ENCODE measurements around the gene EXOC1L.
"Not testable (repeated sequence)": the region's sequence is repeated elsewhere in the genome, so short reads cannot be mapped to it uniquely, and the experiment has no call there.

The EXOC1L gene

DNA sequence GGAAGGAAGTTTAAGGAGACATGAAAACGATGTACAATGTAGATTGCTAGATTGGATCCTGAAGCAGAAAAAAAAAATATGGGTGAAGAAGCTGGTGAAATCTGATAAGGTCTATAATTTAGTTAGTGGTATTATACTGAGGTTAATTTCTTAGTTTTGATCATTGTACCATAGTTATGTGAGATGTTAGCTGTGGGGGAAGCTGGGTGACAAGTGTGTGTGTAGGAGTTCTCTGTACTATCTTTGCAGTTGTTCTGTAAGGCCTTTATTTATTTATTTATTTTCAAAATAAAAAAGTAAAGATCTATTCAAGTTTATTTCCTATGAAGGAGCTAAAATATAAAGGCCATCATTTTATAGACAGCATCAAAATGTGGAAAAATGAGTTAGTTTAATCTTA lies 21.4 kb downstream of the EXOC1L start:
- Histone ChIP-seq H3K27ac (ENCODE audit: low read depth, low read length) (no peak overlapping the region), H3K4me1 (ENCODE audit: control insufficient read depth, insufficient read depth, low read length) (no peaks in the 10 kb centered on the region), H3K9ac (ENCODE audit: low read length) (no peak overlapping the region), H3K4me3 (ENCODE audit: low read length) (no peak overlapping the region), H3K36me3 (ENCODE audit: control insufficient read depth, insufficient read depth, low read length) (no peaks in the 10 kb centered on the region), H3K27me3 (ENCODE audit: control insufficient read depth, insufficient read depth, low read length) (no peaks in the 10 kb centered on the region)

DNA sequence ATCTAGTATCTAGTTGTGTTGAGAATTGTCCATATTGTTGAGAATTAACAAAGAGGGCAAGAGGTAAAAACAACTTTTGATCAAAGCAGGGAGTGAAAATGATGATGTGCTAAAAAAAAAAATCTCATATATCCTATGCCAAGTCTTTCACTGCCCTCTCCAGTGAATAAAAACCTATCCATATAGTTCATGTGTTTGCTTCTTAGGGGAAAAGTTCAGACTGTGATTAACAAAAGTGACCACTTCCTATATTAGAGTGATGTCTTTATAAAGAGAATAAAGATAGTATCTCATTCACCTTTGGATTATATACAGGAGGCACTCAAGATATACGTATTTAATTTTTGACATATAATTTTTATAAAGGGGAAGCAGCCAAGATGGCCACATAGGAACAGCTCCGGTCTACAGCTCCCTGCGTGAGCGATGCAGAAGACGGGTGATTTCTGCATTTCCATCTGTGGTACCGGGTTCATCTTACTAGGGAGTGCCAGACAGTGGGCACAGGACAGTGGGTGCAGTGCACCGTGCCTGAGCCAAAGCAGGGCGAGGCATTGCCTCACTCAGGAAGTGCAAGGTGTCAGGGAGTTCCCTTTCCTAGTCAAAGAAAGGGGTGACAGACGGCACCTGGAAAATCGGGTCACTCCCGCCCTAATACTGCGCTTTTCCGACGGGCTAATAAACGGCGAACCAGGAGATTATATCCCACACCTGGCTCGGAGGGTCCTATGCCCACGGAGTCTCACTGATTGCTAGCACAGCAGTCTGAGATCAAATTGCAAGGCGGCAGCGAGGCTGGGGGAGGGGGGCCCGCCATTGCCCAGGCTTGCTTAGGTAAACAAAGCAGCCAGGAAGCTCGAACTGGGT lies 22.0 kb downstream of the EXOC1L start:
- H3K36me3 ChIP-seq (ENCODE audit: control insufficient read depth, insufficient read depth, low read length); H3K4me1 ChIP-seq (ENCODE audit: control insufficient read depth, insufficient read depth, low read length); H3K27ac ChIP-seq (ENCODE audit: low read depth, low read length); H3K27me3 ChIP-seq (ENCODE audit: control insufficient read depth, insufficient read depth, low read length); H3K4me3 ChIP-seq (ENCODE audit: low read length); H3K9ac ChIP-seq (ENCODE audit: low read length): not testable (repeated sequence)

DNA sequence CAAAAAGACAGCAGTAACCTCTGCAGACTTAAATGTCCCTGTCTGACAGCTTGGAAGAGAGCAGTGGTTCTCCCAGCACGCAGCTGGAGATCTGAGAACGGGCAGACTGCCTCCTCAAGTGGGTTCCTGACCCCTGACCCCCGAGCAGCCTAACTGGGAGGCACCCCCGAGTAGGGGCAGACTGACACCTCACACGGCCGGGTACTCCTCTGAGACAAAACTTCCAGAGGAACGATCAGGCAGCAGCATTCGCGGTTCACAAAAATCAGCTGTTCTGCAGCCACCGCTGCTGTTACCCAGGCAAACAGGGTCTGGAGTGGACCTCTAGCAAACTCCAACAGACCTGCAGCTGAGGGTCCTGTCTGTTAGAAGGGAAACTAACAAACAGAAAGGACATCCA lies 22.7 kb downstream of the EXOC1L start:
- H3K36me3 ChIP-seq (ENCODE audit: control insufficient read depth, insufficient read depth, low read length); H3K9ac ChIP-seq (ENCODE audit: low read length); H3K27me3 ChIP-seq (ENCODE audit: control insufficient read depth, insufficient read depth, low read length); H3K27ac ChIP-seq (ENCODE audit: low read depth, low read length); H3K4me1 ChIP-seq (ENCODE audit: control insufficient read depth, insufficient read depth, low read length); H3K4me3 ChIP-seq (ENCODE audit: low read length): not testable (repeated sequence)

DNA sequence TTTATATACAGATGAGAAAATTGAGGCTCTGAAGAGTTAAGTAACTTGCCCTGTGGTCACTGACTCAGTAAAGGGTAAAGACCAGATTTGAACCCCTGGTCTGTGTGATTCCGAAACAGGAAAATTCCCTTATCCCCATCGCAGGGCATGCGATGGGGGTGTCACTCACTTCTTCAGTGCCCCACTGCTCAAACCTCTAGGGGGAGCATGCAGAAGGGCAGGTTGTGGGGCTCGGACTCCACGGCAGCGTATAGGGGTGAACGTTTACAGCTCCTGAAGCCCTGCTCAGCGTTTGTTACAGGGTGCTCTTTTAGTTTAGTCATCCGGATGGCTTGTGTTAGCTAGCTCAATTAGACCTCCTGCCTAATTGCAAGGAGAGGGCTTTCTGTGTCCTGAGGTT lies 30.1 kb downstream of the EXOC1L start:
- Histone ChIP-seq H3K9ac (ENCODE audit: low read length) (no peak overlapping the region), H3K4me3 (ENCODE audit: low read length) (no peak overlapping the region), H3K36me3 (ENCODE audit: control insufficient read depth, insufficient read depth, low read length) (peaks cover 2% of the 10 kb centered on the region), H3K27me3 (ENCODE audit: control insufficient read depth, insufficient read depth, low read length) (no peaks in the 10 kb centered on the region), H3K27ac (ENCODE audit: low read depth, low read length) (no peak overlapping the region), H3K4me1 (ENCODE audit: control insufficient read depth, insufficient read depth, low read length) (peaks cover 6% of the 10 kb centered on the region)

DNA sequence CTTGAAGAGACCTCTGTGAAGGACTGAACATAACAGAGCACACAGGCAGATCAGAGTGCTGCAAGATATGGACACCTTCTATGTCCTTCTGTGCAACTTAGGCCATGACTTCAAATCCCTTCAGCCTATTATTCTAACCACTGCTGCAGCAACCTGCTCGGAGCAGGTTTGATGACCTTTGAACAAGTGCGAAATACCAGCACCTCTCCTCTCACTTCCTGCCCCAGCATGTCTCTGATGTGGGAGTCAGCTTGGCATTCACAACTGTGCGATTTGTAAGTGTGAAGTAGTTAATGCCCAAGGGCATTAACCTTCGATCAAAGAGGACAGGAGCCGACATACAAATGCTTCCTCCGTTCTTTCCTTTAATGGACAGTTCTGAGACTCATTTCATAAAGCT lies 32.3 kb downstream of the EXOC1L start:
- Histone ChIP-seq H3K27me3 (ENCODE audit: control insufficient read depth, insufficient read depth, low read length) (no peaks in the 10 kb centered on the region), H3K36me3 (ENCODE audit: control insufficient read depth, insufficient read depth, low read length) (peaks cover 2% of the 10 kb centered on the region), H3K27ac (ENCODE audit: low read depth, low read length) (no peak overlapping the region), H3K4me3 (ENCODE audit: low read length) (no peak overlapping the region), H3K4me1 (ENCODE audit: control insufficient read depth, insufficient read depth, low read length) (peaks cover 8% of the 10 kb centered on the region), H3K9ac (ENCODE audit: low read length) (no peak overlapping the region)

DNA sequence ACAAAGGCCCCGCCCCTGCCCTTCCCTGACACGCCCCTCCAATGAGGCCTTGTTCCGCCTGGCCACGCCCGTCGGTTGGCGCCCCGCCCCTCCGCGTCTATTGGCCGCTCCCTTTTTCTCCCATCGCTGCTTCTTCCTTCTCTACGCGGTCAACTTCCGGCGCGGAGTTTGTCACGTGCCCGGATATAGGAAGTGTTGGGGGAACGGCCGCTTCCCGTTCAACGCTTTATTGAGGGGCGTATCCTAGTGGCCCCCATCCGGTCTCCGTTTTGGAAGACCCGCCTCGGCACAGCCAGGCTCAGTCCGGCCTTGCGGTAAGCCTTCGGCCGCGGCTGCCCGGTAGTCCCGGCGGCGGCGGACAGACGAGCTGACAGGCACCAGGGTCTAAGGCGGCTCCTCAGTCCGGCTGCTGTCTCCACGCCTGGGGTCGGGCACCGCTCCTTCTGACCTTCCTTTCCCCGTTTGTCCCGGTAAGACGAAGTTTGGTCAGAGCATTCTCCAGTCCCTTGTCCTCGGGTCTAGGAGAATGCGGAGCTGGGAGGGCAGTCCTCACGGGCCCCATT lies 34.0 kb downstream of the EXOC1L start, which contains the start of gene EXOC1:
Gene EXOC1, plus strand, starts transcription at position 165 of the 563 bp plus-strand sequence. CDS start 4,676 bp downstream, outside the sequence.
- peak within 1 kb of the TSS; percentile 82 for H3K9ac ChIP-seq (ENCODE audit: low read length)
- peak within 1 kb of the TSS; percentile 95 for H3K4me3 ChIP-seq (ENCODE audit: low read length)
- H3K4me1 ChIP-seq (ENCODE audit: control insufficient read depth, insufficient read depth, low read length): peaks cover 8% of the 10 kb centered on the region
- peak within 1 kb of the TSS; percentile 87 for H3K27ac ChIP-seq (ENCODE audit: low read depth, low read length)
- H3K27me3 ChIP-seq (ENCODE audit: control insufficient read depth, insufficient read depth, low read length): no peaks in the 10 kb centered on the region
- peaks cover 2% of the 10 kb centered on the region for H3K36me3 ChIP-seq (ENCODE audit: control insufficient read depth, insufficient read depth, low read length)

DNA sequence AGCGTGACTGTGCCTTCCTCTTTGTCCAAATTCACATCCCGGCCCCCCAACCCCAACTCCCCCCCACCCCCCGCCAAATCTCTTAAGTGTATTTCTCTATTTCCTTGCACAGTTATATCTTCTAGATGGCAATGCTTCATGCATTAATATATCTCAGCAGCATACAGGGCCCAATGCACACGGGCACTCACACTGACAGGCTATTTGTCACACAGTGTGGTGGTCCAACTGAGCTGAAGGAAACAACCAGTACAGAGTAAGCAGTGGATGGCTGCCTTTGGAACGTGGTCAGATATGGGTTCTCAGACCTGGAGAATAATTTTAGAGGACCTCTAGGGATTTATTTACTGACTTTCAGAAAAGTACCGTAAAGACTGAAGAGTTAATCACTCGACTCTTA lies 34.5 kb downstream of the EXOC1L start:
- Histone ChIP-seq H3K27me3 (ENCODE audit: control insufficient read depth, insufficient read depth, low read length) (no peaks in the 10 kb centered on the region), H3K27ac (ENCODE audit: low read depth, low read length) (peak overlapping the region; percentile 87), H3K4me3 (ENCODE audit: low read length) (peak overlapping the region; percentile 95), H3K9ac (ENCODE audit: low read length) (peak overlapping the region; percentile 82), H3K4me1 (ENCODE audit: control insufficient read depth, insufficient read depth, low read length) (peaks cover 8% of the 10 kb centered on the region), H3K36me3 (ENCODE audit: control insufficient read depth, insufficient read depth, low read length) (peaks cover 2% of the 10 kb centered on the region)

DNA sequence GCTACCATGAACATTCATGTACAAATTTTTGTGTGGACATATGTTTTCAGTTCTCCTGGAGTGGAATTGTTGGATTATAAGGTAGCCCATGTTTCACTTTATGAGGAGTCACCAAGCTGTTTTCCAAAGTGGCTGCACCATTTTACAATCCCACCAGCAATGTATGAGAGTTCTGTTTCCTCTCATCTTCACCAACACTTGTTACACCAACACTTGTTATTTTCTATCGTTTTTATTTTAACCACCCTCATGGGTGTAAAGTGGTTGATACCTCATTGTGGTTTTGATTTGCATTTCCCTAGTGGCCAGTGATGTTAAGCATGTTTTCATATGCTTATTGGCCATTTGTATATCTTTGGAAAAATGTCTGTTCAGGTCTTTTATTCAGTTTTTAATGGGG lies 38.0 kb downstream of the EXOC1L start:
- peaks cover 4% of the 10 kb centered on the region for H3K36me3 ChIP-seq (ENCODE audit: control insufficient read depth, insufficient read depth, low read length)
- H3K9ac ChIP-seq (ENCODE audit: low read length): no peak overlapping the region
- no peak overlapping the region for H3K27ac ChIP-seq (ENCODE audit: low read depth, low read length)
- H3K4me1 ChIP-seq (ENCODE audit: control insufficient read depth, insufficient read depth, low read length): peaks cover 8% of the 10 kb centered on the region
- H3K4me3 ChIP-seq (ENCODE audit: low read length): no peak overlapping the region
- H3K27me3 ChIP-seq (ENCODE audit: control insufficient read depth, insufficient read depth, low read length): no peaks in the 10 kb centered on the region

DNA sequence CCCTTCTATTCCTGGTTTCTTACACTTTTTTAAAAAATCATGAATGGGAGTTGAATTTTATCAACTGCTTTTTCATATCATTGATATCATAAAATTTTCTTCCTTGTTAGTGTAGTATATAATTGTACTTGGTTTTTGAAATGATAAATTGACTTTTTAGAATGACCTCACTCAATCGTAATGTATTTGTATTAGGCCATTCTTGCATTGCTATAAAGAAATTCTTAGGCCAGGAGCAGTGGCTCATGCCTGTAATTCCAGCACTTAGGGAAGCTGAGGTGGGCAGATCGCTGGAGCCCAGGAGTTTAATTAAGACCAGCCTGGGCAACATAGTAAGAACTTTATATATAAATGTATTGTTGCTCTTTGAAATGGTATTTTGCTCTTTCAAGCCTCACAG lies 40.1 kb downstream of the EXOC1L start:
- H3K9ac ChIP-seq (ENCODE audit: low read length): no peak overlapping the region
- peaks cover 2% of the 10 kb centered on the region for H3K36me3 ChIP-seq (ENCODE audit: control insufficient read depth, insufficient read depth, low read length)
- no peaks in the 10 kb centered on the region for H3K27me3 ChIP-seq (ENCODE audit: control insufficient read depth, insufficient read depth, low read length)
- H3K4me1 ChIP-seq (ENCODE audit: control insufficient read depth, insufficient read depth, low read length): peaks cover 2% of the 10 kb centered on the region
- H3K4me3 ChIP-seq (ENCODE audit: low read length): no peak overlapping the region
- no peak overlapping the region for H3K27ac ChIP-seq (ENCODE audit: low read depth, low read length)

DNA sequence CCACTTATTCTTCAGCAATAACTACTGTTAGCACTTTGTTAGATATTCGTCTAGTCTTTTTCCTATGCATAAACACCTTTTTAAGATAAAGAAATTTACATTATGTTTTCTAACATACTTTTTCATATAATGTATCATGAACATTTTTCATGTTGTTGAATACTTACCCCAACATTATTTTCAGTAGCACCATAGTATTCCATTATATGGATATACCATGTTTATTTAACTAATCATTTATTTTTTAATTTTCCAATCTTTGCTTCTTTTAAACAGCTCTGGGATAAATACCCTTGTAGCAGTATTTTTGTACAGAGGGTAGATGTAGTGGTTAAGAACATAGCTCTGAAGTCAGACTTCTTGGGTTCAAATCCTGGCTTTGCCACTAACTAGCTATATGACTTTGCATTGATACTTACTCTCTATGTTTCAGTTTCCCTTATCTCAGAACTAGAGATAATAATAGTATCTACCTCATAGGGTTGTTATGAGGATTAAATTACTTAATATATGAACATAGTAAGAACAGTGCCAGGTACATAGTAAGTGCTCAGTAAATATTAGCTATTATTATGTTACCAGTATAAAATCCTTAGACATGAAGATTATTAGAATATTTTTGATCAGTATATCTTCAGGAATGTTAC lies 45.1 kb downstream of the EXOC1L start:
- Histone ChIP-seq H3K4me3 (ENCODE audit: low read length) (no peak overlapping the region), H3K9ac (ENCODE audit: low read length) (no peak overlapping the region), H3K27me3 (ENCODE audit: control insufficient read depth, insufficient read depth, low read length) (no peaks in the 10 kb centered on the region), H3K36me3 (ENCODE audit: control insufficient read depth, insufficient read depth, low read length) (peaks cover 2% of the 10 kb centered on the region), H3K27ac (ENCODE audit: low read depth, low read length) (no peak overlapping the region), H3K4me1 (ENCODE audit: control insufficient read depth, insufficient read depth, low read length) (no peaks in the 10 kb centered on the region)

DNA sequence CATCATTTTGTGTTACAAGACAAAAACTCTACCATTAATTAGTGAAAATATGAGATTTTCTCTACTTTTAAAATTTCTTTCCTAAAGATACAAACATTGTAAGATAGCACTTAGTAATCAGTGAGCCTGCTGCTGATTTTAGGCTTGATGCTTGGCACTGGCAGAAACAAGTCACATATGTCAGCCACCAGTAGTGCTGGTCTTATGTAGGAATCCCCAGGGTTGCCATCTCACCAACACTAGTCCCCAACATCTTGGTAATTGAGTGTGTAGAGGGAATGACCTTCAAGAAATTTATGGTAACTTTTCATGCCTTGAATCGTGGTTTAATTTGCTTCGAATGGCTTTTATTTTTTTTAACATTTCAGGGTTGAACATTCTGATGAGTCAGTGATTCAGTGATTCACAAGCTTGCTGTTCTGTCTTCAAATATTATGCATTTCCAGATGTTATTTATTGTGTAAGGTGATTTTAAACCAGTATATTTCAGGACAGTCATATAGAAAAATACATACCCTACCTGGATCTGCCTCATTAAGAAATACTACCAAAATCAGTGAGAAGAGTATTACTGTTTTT lies 45.7 kb downstream of the EXOC1L start:
- no peaks in the 10 kb centered on the region for H3K27me3 ChIP-seq (ENCODE audit: control insufficient read depth, insufficient read depth, low read length)
- no peaks in the 10 kb centered on the region for H3K36me3 ChIP-seq (ENCODE audit: control insufficient read depth, insufficient read depth, low read length)
- no peak overlapping the region for H3K9ac ChIP-seq (ENCODE audit: low read length)
- H3K4me1 ChIP-seq (ENCODE audit: control insufficient read depth, insufficient read depth, low read length): no peaks in the 10 kb centered on the region
- no peak overlapping the region for H3K4me3 ChIP-seq (ENCODE audit: low read length)
- H3K27ac ChIP-seq (ENCODE audit: low read depth, low read length): peak overlapping the region; percentile 49

DNA sequence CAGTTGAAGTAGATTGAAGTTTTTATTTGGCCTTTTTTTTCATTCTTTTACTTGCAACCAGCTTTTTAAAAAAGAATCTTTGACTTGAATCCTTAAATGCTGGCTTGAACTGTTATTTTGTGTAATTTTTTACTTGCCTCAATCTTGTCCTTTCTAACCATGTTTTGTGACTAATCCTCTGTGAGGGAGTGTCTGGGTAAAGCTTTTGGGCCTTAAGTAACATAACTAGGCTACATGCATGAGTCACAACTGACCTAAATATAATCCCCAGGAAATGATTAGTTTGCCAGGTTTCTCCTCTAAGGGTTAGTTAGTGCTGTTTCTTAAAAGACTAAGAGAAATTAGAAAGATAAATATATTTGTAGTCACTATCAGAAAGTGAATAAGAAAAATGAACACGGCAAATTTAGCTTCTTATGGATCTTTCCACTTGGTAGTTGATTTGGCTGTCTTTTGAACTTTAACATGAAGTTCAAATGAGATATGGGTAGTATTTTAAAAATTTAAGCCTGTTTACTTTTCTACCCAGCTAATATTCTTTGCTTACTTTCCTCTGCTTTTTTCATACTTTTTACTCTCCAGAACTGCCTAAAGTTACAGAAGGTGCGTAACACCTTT lies 46.8 kb downstream of the EXOC1L start:
- Histone ChIP-seq H3K4me1 (ENCODE audit: control insufficient read depth, insufficient read depth, low read length) (no peaks in the 10 kb centered on the region), H3K27ac (ENCODE audit: low read depth, low read length) (peak overlapping the region; percentile 49), H3K27me3 (ENCODE audit: control insufficient read depth, insufficient read depth, low read length) (no peaks in the 10 kb centered on the region), H3K36me3 (ENCODE audit: control insufficient read depth, insufficient read depth, low read length) (peaks cover 5% of the 10 kb centered on the region), H3K4me3 (ENCODE audit: low read length) (no peak overlapping the region), H3K9ac (ENCODE audit: low read length) (no peak overlapping the region)

All from rectal smooth muscle tissue (tissue), 1 donor.